HCT116 (cell line): Measurements from ENCODE around the gene C4orf17.

Experiments used
- CBX3 ChIP-seq: IDR thresholded peaks from 2 replicates; pipeline ENCODE4 v1.6.1; 2012; ENCODE audit warnings: low read depth
- ELF1 ChIP-seq: IDR thresholded peaks from 2 replicates; pipeline ENCODE4 v1.6.1; 2012; ENCODE audit warnings: low read depth, borderline replicate concordance
- EZH2 ChIP-seq: fragments of 200-600 bp; sonication (generic); IDR thresholded peaks from 2 replicates; pipeline ENCODE4 v1.6.1; 2017; ENCODE audit warnings: antibody characterized with exemption, mixed run types
- FOSL1 ChIP-seq: IDR thresholded peaks from 2 replicates; pipeline ENCODE4 v1.6.1; 2012; ENCODE audit warnings: low read depth
- POLR2A ChIP-seq: IDR thresholded peaks from 2 replicates; pipeline ENCODE4 v1.7.0; 2011; ENCODE audit warnings: borderline replicate concordance; ENCODE audit not compliant: insufficient read depth, insufficient read length; ENCODE audit errors: extremely low read depth
- POLR2AphosphoS5 ChIP-seq: IDR thresholded peaks from 2 replicates; pipeline ENCODE4 v1.6.1; 2011; ENCODE audit warnings: mild to moderate bottlenecking, low read depth, low read length, moderate library complexity
- RAD21 ChIP-seq: IDR thresholded peaks from 2 replicates; pipeline ENCODE4 v1.6.1; 2012; ENCODE audit warnings: low read depth, mild to moderate bottlenecking
- SP1 ChIP-seq: IDR thresholded peaks from 2 replicates; pipeline ENCODE4 v1.6.1; 2012; ENCODE audit warnings: low read depth
- YY1 ChIP-seq: IDR thresholded peaks from 2 replicates; pipeline ENCODE4 v1.6.1; 2011; ENCODE audit warnings: low read length, low read depth, moderate library complexity, mild to moderate bottlenecking; ENCODE audit not compliant: insufficient replicate concordance; ENCODE audit errors: extremely low read depth
- TF ChIP-seq, protein P1 (sequence below), 3 experiments: fragments of 200-600 bp in 1 of 3; sonication (generic) in 1 of 3; IDR thresholded peaks in 2 of 3; conservative IDR thresholded peaks in 1 of 3; 2 replicates each; pipeline ENCODE4 v1.5.1; 2012 to 2017; ENCODE audit warnings: low read depth in 2 of 3, low read length in 2 of 3, antibody characterized with exemption in 1 of 3, borderline replicate concordance in 1 of 3, control low read depth in 1 of 3, mild to moderate bottlenecking in 1 of 3, mixed read lengths in 1 of 3, mixed run types in 1 of 3, moderate library complexity in 1 of 3; ENCODE audit not compliant: insufficient read depth in 1 of 3
- TF ChIP-seq, protein P2 (sequence below): IDR thresholded peaks from 2 replicates; pipeline ENCODE4 v1.6.1; 2011; ENCODE audit warnings: mild to moderate bottlenecking, low read length, moderate library complexity; ENCODE audit not compliant: insufficient replicate concordance; ENCODE audit errors: extremely low read depth
- TF ChIP-seq, protein P3 (sequence below): IDR thresholded peaks from 2 replicates; pipeline ENCODE4 v1.6.1; 2012
- TF ChIP-seq, protein P4 (sequence below): IDR thresholded peaks from 2 replicates; pipeline ENCODE4 v1.6.1; 2012
- TF ChIP-seq, protein P5 (sequence below): IDR thresholded peaks from 2 replicates; pipeline ENCODE4 v1.6.1; 2012; ENCODE audit warnings: low read depth

DNA sequence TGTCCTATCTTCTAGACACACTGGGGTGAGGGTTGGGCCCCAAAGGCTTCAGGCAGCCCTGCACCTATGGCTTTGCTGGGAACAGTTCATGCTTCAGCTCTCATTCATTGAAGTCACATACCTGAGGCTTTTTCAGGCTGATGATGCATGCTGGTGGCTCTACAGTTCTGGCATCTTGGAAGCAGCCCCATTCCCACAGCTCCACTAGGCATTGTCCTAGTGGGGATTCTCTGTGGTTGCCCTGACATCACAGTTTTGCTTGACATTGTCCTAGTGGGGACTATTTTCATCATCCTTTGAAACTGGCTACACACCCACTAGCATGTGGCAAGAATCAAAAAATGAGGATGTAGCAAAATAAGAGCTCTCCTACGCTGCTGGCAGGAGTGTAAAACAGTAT is 37.7 kb upstream of the C4orf17 start:
- TF ChIP-seq, protein P1, sequence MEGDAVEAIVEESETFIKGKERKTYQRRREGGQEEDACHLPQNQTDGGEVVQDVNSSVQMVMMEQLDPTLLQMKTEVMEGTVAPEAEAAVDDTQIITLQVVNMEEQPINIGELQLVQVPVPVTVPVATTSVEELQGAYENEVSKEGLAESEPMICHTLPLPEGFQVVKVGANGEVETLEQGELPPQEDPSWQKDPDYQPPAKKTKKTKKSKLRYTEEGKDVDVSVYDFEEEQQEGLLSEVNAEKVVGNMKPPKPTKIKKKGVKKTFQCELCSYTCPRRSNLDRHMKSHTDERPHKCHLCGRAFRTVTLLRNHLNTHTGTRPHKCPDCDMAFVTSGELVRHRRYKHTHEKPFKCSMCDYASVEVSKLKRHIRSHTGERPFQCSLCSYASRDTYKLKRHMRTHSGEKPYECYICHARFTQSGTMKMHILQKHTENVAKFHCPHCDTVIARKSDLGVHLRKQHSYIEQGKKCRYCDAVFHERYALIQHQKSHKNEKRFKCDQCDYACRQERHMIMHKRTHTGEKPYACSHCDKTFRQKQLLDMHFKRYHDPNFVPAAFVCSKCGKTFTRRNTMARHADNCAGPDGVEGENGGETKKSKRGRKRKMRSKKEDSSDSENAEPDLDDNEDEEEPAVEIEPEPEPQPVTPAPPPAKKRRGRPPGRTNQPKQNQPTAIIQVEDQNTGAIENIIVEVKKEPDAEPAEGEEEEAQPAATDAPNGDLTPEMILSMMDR (IDR thresholded peaks at IDR 0.05 in 2 of 3, conservative IDR thresholded peaks at IDR 0.05 in 1 of 3; ENCODE audit: borderline replicate concordance in 1 of 3, insufficient read depth in 1 of 3, low read depth in 2 of 3, low read length in 2 of 3), result no peak
- no peak for TF ChIP-seq POLR2AphosphoS5
- no peak for TF ChIP-seq RAD21
- TF ChIP-seq POLR2A, result no peak
- TF ChIP-seq ELF1, result no peak
- no peak for TF ChIP-seq YY1
- TF ChIP-seq, protein P2, sequence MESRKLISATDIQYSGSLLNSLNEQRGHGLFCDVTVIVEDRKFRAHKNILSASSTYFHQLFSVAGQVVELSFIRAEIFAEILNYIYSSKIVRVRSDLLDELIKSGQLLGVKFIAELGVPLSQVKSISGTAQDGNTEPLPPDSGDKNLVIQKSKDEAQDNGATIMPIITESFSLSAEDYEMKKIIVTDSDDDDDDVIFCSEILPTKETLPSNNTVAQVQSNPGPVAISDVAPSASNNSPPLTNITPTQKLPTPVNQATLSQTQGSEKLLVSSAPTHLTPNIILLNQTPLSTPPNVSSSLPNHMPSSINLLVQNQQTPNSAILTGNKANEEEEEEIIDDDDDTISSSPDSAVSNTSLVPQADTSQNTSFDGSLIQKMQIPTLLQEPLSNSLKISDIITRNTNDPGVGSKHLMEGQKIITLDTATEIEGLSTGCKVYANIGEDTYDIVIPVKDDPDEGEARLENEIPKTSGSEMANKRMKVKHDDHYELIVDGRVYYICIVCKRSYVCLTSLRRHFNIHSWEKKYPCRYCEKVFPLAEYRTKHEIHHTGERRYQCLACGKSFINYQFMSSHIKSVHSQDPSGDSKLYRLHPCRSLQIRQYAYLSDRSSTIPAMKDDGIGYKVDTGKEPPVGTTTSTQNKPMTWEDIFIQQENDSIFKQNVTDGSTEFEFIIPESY, result no peak
- no peak for TF ChIP-seq EZH2
- TF ChIP-seq, protein P3, sequence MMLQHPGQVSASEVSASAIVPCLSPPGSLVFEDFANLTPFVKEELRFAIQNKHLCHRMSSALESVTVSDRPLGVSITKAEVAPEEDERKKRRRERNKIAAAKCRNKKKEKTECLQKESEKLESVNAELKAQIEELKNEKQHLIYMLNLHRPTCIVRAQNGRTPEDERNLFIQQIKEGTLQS, result no peak
- TF ChIP-seq, protein P4, sequence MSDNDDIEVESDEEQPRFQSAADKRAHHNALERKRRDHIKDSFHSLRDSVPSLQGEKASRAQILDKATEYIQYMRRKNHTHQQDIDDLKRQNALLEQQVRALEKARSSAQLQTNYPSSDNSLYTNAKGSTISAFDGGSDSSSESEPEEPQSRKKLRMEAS, result no peak
- no peak for TF ChIP-seq SP1
- TF ChIP-seq, protein P5, sequence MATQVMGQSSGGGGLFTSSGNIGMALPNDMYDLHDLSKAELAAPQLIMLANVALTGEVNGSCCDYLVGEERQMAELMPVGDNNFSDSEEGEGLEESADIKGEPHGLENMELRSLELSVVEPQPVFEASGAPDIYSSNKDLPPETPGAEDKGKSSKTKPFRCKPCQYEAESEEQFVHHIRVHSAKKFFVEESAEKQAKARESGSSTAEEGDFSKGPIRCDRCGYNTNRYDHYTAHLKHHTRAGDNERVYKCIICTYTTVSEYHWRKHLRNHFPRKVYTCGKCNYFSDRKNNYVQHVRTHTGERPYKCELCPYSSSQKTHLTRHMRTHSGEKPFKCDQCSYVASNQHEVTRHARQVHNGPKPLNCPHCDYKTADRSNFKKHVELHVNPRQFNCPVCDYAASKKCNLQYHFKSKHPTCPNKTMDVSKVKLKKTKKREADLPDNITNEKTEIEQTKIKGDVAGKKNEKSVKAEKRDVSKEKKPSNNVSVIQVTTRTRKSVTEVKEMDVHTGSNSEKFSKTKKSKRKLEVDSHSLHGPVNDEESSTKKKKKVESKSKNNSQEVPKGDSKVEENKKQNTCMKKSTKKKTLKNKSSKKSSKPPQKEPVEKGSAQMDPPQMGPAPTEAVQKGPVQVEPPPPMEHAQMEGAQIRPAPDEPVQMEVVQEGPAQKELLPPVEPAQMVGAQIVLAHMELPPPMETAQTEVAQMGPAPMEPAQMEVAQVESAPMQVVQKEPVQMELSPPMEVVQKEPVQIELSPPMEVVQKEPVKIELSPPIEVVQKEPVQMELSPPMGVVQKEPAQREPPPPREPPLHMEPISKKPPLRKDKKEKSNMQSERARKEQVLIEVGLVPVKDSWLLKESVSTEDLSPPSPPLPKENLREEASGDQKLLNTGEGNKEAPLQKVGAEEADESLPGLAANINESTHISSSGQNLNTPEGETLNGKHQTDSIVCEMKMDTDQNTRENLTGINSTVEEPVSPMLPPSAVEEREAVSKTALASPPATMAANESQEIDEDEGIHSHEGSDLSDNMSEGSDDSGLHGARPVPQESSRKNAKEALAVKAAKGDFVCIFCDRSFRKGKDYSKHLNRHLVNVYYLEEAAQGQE, result no peak
- TF ChIP-seq CBX3, result no peak
- TF ChIP-seq FOSL1, result no peak
